Transverse colon (tissue), 1 donor: ENCODE data around the gene PAQR9.

Experiments used
- EP300 ChIP-seq: sonication (generic); formaldehyde crosslinking; IDR thresholded peaks from one replicate; pipeline ENCODE4 v1.6.1; 2017; ENCODE audit warnings: antibody characterized with exemption, low read depth
- POLR2A ChIP-seq: fragments of 450-650 bp; IDR thresholded peaks from one replicate; pipeline ENCODE4 v1.6.1; 2016; ENCODE audit warnings: antibody characterized with exemption, mild to moderate bottlenecking, moderate library complexity

DNA sequence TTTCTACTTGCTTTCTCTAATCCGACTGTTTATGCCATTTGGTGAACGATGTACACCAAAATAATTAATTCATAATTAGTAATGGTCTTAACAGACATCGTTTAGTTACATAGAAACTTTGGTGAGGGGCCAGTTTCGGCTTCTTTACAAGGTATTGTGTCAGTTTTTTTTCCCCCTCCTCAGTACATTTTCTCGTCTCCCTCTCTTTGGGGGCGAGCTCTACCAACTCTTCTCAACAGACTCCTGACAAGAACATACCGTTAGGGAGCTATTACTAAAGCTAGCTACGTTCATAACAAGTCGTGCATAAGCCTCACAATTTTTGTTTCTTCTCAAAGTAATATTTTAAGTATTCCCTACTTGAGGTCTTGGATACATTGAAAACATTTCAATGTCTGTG lies 39.3 kb upstream of the PAQR9 start:
- no peak for TF ChIP-seq EP300
- no peak for TF ChIP-seq POLR2A
